ENCODE results near the gene DRC7. TPM values are rescaled to one million over a fixed set of nuclear protein-coding genes. Genes with fewer than 3 reads are reported as not detected.

DRC7 gene
- total RNA-seq, 1 experiment from 2014 or later, result not detected

- Histone ChIP-seq H3F3A (ENCODE audit: low read length, unreplicated experiment) (no peaks in the 10 kb centered on the region), H3K27ac (ENCODE audit: low read length) (no peak overlapping the region), H3K79me2 (ENCODE audit: low read length) (no peaks in the 10 kb centered on the region; the same call in 1 of the 2 replicates), H3K36me3 (ENCODE audit: low read depth, low read length) (peaks cover 25% of the 10 kb centered on the region), H3K27me3 (ENCODE audit: low read length) (no peaks in the 10 kb centered on the region), H3K4me3 (ENCODE audit: low read length) (no peak overlapping the region), H2AFZ (ENCODE audit: low read length) (no peak overlapping the region), H3K9me2 (replicated peaks; ENCODE audit: low read length) (no peaks in the 10 kb centered on the region), H3K9me3 (ENCODE audit: low read length) (no peaks in the 10 kb centered on the region), H3K4me1 (ENCODE audit: insufficient read depth, low read length) (peaks cover 31% of the 10 kb centered on the region), H3K4me2 (ENCODE audit: low read length) (no peak overlapping the region), H4K20me1 (ENCODE audit: low read length) (no peaks in the 10 kb centered on the region), H3K9ac (ENCODE audit: low read length) (no peak overlapping the region)
- POLR2A ChIA-PET (ENCODE audit: unreplicated experiment), result no interaction called here
- TF ChIP-seq EZH2 (IDR thresholded peaks at IDR 0.05; ENCODE audit: low read length, unreplicated experiment) (no peak), CTCF (conservative IDR thresholded peaks at IDR 0.05; ENCODE audit: low read depth, low read length) (peak; percentile 100)
- peak; percentile 86 for DNase-seq
- peak; percentile 41 for ATAC-seq
- intact Hi-C loops (cut with micrococcal nuclease), result loop anchor here (1.0 to 10.0 kb wide), 5 partner anchors 22 to 356 kb away; partner anchors contain the start of genes USB1 and ZNF319
- CTCF ChIA-PET, result interaction anchor here (0.6 to 1.1 kb wide), 6 partner anchors 15 to 86 kb away, joined by 3 to 5 read pairs (median 3); no protein-coding TSS in a partner anchor
- BruUV-seq (replicated peaks), result no TSS peak
Observed at GRCh38 chr16:57648581-57649442, 45.8 kb upstream of the DRC7 start.

DNA sequence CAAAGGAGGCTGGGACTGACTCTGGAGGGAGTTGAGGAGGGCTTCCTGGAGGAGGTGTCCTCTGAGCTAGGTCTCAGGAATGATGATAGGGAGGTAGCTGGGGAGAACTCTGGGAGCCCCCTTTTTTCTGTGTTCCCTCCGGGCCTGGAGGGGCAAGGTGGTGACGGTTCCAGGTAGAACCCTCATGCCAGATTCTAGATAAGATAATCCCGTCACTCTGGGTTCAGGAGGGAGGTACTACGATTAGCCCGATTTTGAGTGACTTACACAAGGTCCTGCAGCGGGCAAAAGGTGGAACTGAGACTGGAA, 45.2 kb upstream of the DRC7 start:
- TF ChIP-seq CTCF (conservative IDR thresholded peaks at IDR 0.05; ENCODE audit: low read depth, low read length) (no peak), EZH2phosphoT487 (IDR thresholded peaks at IDR 0.05; ENCODE audit: borderline replicate concordance, low read length) (no peak), EZH2 (IDR thresholded peaks at IDR 0.05; ENCODE audit: low read length, unreplicated experiment) (no peak)
- ATAC-seq, result no peak
- Histone ChIP-seq H3K9me2 (replicated peaks; ENCODE audit: low read length) (no peaks in the 10 kb centered on the region), H3K4me2 (ENCODE audit: low read length) (no peak overlapping the region), H3K27me3 (ENCODE audit: low read length) (no peaks in the 10 kb centered on the region), H3K27ac (ENCODE audit: low read length) (no peak overlapping the region), H3K9me3 (ENCODE audit: low read length) (no peaks in the 10 kb centered on the region), H3F3A (ENCODE audit: low read length, unreplicated experiment) (no peaks in the 10 kb centered on the region), H3K79me2 (ENCODE audit: low read length) (no peaks in the 10 kb centered on the region; the same call in 1 of the 2 replicates), H3K36me3 (ENCODE audit: low read depth, low read length) (peaks cover 20% of the 10 kb centered on the region), H2AFZ (ENCODE audit: low read length) (no peak overlapping the region), H3K9ac (ENCODE audit: low read length) (no peak overlapping the region), H4K20me1 (ENCODE audit: low read length) (no peaks in the 10 kb centered on the region), H3K4me3 (ENCODE audit: low read length) (no peak overlapping the region), H3K4me1 (ENCODE audit: insufficient read depth, low read length) (peaks cover 25% of the 10 kb centered on the region)
- ChIA-PET CTCF (interaction anchor here (0.8 kb wide), 1 partner anchor 58 kb away, joined by 5 read pairs; no protein-coding TSS in a partner anchor), POLR2A (ENCODE audit: unreplicated experiment) (no interaction called here)
- no TSS peak for BruUV-seq (replicated peaks)
- DNase-seq, result no peak
- intact Hi-C loops (cut with micrococcal nuclease), result loop anchor here (1.0 to 10.0 kb wide), 5 partner anchors 22 to 355 kb away; partner anchors contain the start of genes USB1 and ZNF319

- POLR2A ChIA-PET (ENCODE audit: unreplicated experiment), result no interaction called here
- no peak overlapping the region for H3K27ac ChIP-seq (ENCODE audit: low read length)
Observed at GRCh38 chr16:57649846-57650245, 44.8 kb upstream of the DRC7 start.

More at GRCh38 chr16:57649846-57650245, 44.8 kb upstream of the DRC7 start:
- no peaks in the 10 kb centered on the region for H3K9me3 ChIP-seq (ENCODE audit: low read length)
- ATAC-seq (no peak), DNase-seq (no peak)
- H3K27me3 ChIP-seq (ENCODE audit: low read length), result no peaks in the 10 kb centered on the region
- no TSS peak for BruUV-seq (replicated peaks)
- H3K4me3 ChIP-seq (ENCODE audit: low read length), result no peak overlapping the region
- H3K36me3 ChIP-seq (ENCODE audit: low read depth, low read length), result peaks cover 16% of the 10 kb centered on the region
- no peak overlapping the region for H2AFZ ChIP-seq (ENCODE audit: low read length)
- TF ChIP-seq EZH2 (IDR thresholded peaks at IDR 0.05; ENCODE audit: low read length, unreplicated experiment) (no peak), CTCF (conservative IDR thresholded peaks at IDR 0.05; ENCODE audit: low read depth, low read length) (no peak), EZH2phosphoT487 (IDR thresholded peaks at IDR 0.05; ENCODE audit: borderline replicate concordance, low read length) (no peak)
- intact Hi-C loops (cut with micrococcal nuclease), result loop anchor here (1.0 to 10.0 kb wide), 5 partner anchors 23 to 355 kb away; partner anchors contain the start of genes USB1 and ZNF319
- no peaks in the 10 kb centered on the region for H4K20me1 ChIP-seq (ENCODE audit: low read length)
- H3K9ac ChIP-seq (ENCODE audit: low read length), result no peak overlapping the region
- CTCF ChIA-PET, result interaction anchor here (0.8 kb wide), 1 partner anchor 59 kb away, joined by 5 read pairs; no protein-coding TSS in a partner anchor
- H3K79me2 ChIP-seq (ENCODE audit: low read length), result no peaks in the 10 kb centered on the region; the same call in 1 of the 2 replicates
- peaks cover 23% of the 10 kb centered on the region for H3K4me1 ChIP-seq (ENCODE audit: insufficient read depth, low read length)
- no peaks in the 10 kb centered on the region for H3F3A ChIP-seq (ENCODE audit: low read length, unreplicated experiment)
- no peaks in the 10 kb centered on the region for H3K9me2 ChIP-seq (replicated peaks; ENCODE audit: low read length)
- H3K4me2 ChIP-seq (ENCODE audit: low read length), result no peak overlapping the region

Measured in PC-3 (cell line).